Endothelial cell (in vitro differentiated cells): ENCODE data around the gene RNF123. TPM values are rescaled to one million over a fixed set of nuclear protein-coding genes. Genes with fewer than 3 reads are reported as not detected.

Source experiments
- DNase-seq: peaks from one replicate; pipeline ENCODE4 v3.0.0; 2021; ENCODE audit warnings: low spot score
- H3K27ac Mint-ChIP-seq: one replicate; pipeline ENCODE4 v1.8.0; 2021; ENCODE audit warnings: mixed read lengths, inconsistent platforms; ENCODE audit not compliant: unreplicated experiment
- H3K27me3 Mint-ChIP-seq: one replicate; pipeline ENCODE4 v1.8.0; 2021; ENCODE audit warnings: mild to moderate bottlenecking, moderate library complexity, mixed read lengths, inconsistent platforms; ENCODE audit not compliant: unreplicated experiment
- H3K36me3 Mint-ChIP-seq: one replicate; pipeline ENCODE4 v1.8.0; 2021; ENCODE audit warnings: mild to moderate bottlenecking, low read depth, mixed read lengths, inconsistent platforms; ENCODE audit not compliant: unreplicated experiment
- H3K4me1 Mint-ChIP-seq: one replicate; pipeline ENCODE4 v1.8.0; 2021; ENCODE audit warnings: mild to moderate bottlenecking, mixed read lengths, inconsistent platforms; ENCODE audit not compliant: unreplicated experiment
- H3K4me3 Mint-ChIP-seq: one replicate; pipeline ENCODE4 v1.8.0; 2021; ENCODE audit warnings: mild to moderate bottlenecking, mixed read lengths, inconsistent platforms; ENCODE audit not compliant: unreplicated experiment
- H3K9me3 Mint-ChIP-seq: one replicate; pipeline ENCODE4 v1.8.0; 2021; ENCODE audit warnings: mixed read lengths, inconsistent platforms; ENCODE audit not compliant: unreplicated experiment
- CTCF ChIP-seq: fragments of 200-600 bp; sonication (generic); IDR thresholded peaks from one replicate; pipeline ENCODE4 v1.5.0; 2021; ENCODE audit warnings: antibody characterized with exemption; ENCODE audit not compliant: unreplicated experiment
- total RNA-seq: library from RNA; stranded (reverse); fragmentation: NEBNext Ultra II Directional; extraction: Animal tissue kit (Norgen Biotek cat#: 25700); gene quantifications from one replicate; pipeline ENCODE4 v1.2.1, GENCODE V29; 2021; ENCODE audit not compliant: unreplicated experiment

RNF123 gene
- total RNA-seq, 1 donor from 2014 or later: 42.3 TPM

- H3K4me1 Mint-ChIP-seq: no peaks in the 10 kb centered on the region
- H3K27me3 Mint-ChIP-seq: peaks cover 8% of the 10 kb centered on the region
- DNase-seq: no peak
- H3K36me3 Mint-ChIP-seq: peaks cover 3% of the 10 kb centered on the region
- H3K4me3 Mint-ChIP-seq: no peak overlapping the region
- H3K27ac Mint-ChIP-seq: no peak overlapping the region
- no peaks in the 10 kb centered on the region for H3K9me3 Mint-ChIP-seq
- no peak for TF ChIP-seq CTCF
Observed at GRCh38 chr3:49657208-49657915, 32.0 kb upstream of the RNF123 start.

- no peak for TF ChIP-seq CTCF
- peaks cover 8% of the 10 kb centered on the region for H3K27me3 Mint-ChIP-seq
- no peak overlapping the region for H3K4me3 Mint-ChIP-seq
- H3K4me1 Mint-ChIP-seq: no peaks in the 10 kb centered on the region
- H3K27ac Mint-ChIP-seq: no peak overlapping the region
- DNase-seq: no peak
- H3K36me3 Mint-ChIP-seq: peaks cover 3% of the 10 kb centered on the region
- no peaks in the 10 kb centered on the region for H3K9me3 Mint-ChIP-seq
Observed at GRCh38 chr3:49658711-49659110, 30.6 kb upstream of the RNF123 start.

GRCh38 chr3:49659756-49660155 is 29.6 kb upstream of the RNF123 start:
- Mint-ChIP-seq H3K9me3 (no peaks in the 10 kb centered on the region), H3K4me3 (no peak overlapping the region), H3K27me3 (peaks cover 8% of the 10 kb centered on the region), H3K36me3 (peaks cover 3% of the 10 kb centered on the region), H3K27ac (no peak overlapping the region), H3K4me1 (no peaks in the 10 kb centered on the region)
- no peak for DNase-seq
- no peak for TF ChIP-seq CTCF

- Mint-ChIP-seq H3K27ac (no peak overlapping the region), H3K36me3 (peaks cover 3% of the 10 kb centered on the region), H3K4me1 (peaks cover 5% of the 10 kb centered on the region), H3K9me3 (no peaks in the 10 kb centered on the region), H3K27me3 (peaks cover 8% of the 10 kb centered on the region), H3K4me3 (no peak overlapping the region)
- no peak for TF ChIP-seq CTCF
- DNase-seq: no peak
Observed at GRCh38 chr3:49661281-49661680, 28.1 kb upstream of the RNF123 start.

- Mint-ChIP-seq H3K9me3 (no peaks in the 10 kb centered on the region), H3K27me3 (peaks cover 8% of the 10 kb centered on the region), H3K27ac (no peak overlapping the region), H3K4me1 (peaks cover 8% of the 10 kb centered on the region), H3K36me3 (peaks cover 3% of the 10 kb centered on the region), H3K4me3 (no peak overlapping the region)
- TF ChIP-seq CTCF: no peak
- DNase-seq: no peak
Observed at GRCh38 chr3:49662021-49662420, 27.3 kb upstream of the RNF123 start.
